Testis (tissue), 2 donors: Measurements from ENCODE around the gene RHBG.

Source experiments
- POLR2A ChIP-seq: fragments of 450-650 bp; IDR thresholded peaks from one replicate; pipeline ENCODE4 v1.6.1; 2017; ENCODE audit warnings: antibody characterized with exemption, mild to moderate bottlenecking, moderate library complexity
- TF ChIP-seq, protein P1 (sequence below), 3 experiments: fragments of 450-650 bp in 2 of 3; fragments of 200-600 bp in 1 of 3; sonication (generic) in 1 of 3; IDR thresholded peaks; one replicate each; pipeline ENCODE4 v1.5.1; 2016 to 2019; ENCODE audit warnings: antibody characterized with exemption in 3 of 3, mild to moderate bottlenecking in 2 of 3, moderate library complexity in 1 of 3

DNA sequence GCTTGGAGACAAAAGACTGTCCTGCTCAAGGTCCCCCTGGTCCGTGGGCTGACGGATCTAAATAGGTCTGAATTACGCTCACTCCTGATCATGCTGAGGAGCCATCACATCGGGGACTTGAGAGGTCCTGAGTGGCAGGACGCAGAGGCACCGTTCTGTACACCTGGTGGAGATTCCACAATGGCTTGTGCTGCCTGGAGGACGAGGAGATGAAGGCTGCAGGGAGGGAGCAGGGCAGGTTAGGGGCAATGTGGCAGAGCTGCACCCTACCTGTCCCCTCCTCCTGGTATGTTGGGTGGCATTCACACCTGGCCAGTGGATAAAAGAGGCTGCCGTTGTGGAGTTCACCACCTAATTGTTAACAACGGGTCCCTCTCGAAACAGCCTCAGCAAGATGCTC is 38.7 kb downstream of the RHBG start:
- TF ChIP-seq POLR2A, result no peak
- TF ChIP-seq, protein P1, sequence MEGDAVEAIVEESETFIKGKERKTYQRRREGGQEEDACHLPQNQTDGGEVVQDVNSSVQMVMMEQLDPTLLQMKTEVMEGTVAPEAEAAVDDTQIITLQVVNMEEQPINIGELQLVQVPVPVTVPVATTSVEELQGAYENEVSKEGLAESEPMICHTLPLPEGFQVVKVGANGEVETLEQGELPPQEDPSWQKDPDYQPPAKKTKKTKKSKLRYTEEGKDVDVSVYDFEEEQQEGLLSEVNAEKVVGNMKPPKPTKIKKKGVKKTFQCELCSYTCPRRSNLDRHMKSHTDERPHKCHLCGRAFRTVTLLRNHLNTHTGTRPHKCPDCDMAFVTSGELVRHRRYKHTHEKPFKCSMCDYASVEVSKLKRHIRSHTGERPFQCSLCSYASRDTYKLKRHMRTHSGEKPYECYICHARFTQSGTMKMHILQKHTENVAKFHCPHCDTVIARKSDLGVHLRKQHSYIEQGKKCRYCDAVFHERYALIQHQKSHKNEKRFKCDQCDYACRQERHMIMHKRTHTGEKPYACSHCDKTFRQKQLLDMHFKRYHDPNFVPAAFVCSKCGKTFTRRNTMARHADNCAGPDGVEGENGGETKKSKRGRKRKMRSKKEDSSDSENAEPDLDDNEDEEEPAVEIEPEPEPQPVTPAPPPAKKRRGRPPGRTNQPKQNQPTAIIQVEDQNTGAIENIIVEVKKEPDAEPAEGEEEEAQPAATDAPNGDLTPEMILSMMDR (IDR thresholded peaks at IDR 0.05), result no peak
